K562 (cell line): ENCODE data around the gene ERF. TPM values are rescaled to one million over a fixed set of nuclear protein-coding genes. Genes with fewer than 3 reads are reported as not detected.

ENCODE experiments used
- ATF1 ChIP-seq, 2 experiments: fragments of 450-650 bp in 1 of 2; IDR thresholded peaks; 2 replicates each; pipeline ENCODE4 v1.6.1; 2016; ENCODE audit warnings: missing compliant biosample characterization in 1 of 2, missing genetic modification characterization in 1 of 2
- CCNT2 ChIP-seq: IDR thresholded peaks from 2 replicates; pipeline ENCODE4 v1.6.1; 2011; ENCODE audit warnings: borderline replicate concordance, low read depth, mild to moderate bottlenecking, moderate library complexity, mixed read lengths, low read length; ENCODE audit not compliant: insufficient read length; ENCODE audit errors: extremely low read depth
- DACH1 ChIP-seq: fragments of 450-650 bp; IDR thresholded peaks from 2 replicates; pipeline ENCODE4 v1.6.1; 2018; ENCODE audit not compliant: partially characterized antibody
- GABPA ChIP-seq: fragments of 200-800 bp; sonication (Bioruptor generic); conservative IDR thresholded peaks from 2 replicates; pipeline ENCODE4 v1.6.1; 2016; ENCODE audit warnings: low read depth, missing genetic modification characterization, missing compliant biosample characterization
- HCFC1 ChIP-seq: IDR thresholded peaks from 2 replicates; pipeline ENCODE4 v1.6.1; 2012; ENCODE audit warnings: low read depth, low read length, improper control_type of control experiment
- HNRNPL ChIP-seq: fragments of 200-400 bp; formaldehyde crosslinking; IDR thresholded peaks from 2 replicates; pipeline ENCODE4 v1.6.1; 2017; ENCODE audit warnings: low read depth, mild to moderate bottlenecking, low read length
- HSF4 ChIP-seq: fragments of 250-450 bp; sonication (Bioruptor Pico); IDR thresholded peaks from 2 replicates; pipeline ENCODE4 v2.1.2; 2022; ENCODE audit warnings: mild to moderate bottlenecking, moderate library complexity, borderline replicate concordance
- KLF16 ChIP-seq: IDR thresholded peaks from 2 replicates; pipeline ENCODE4 v1.6.1; 2016; ENCODE audit warnings: antibody characterized with exemption
- MAFK ChIP-seq: IDR thresholded peaks from 2 replicates; pipeline ENCODE4 v1.6.1; 2011; ENCODE audit warnings: low read length, improper control_type of control experiment
- NCOA6 ChIP-seq: fragments of 450-650 bp; IDR thresholded peaks from 2 replicates; pipeline ENCODE4 v1.6.1; 2017; ENCODE audit warnings: mild to moderate bottlenecking
- NELFE ChIP-seq: IDR thresholded peaks from 2 replicates; pipeline ENCODE4 v1.6.1; 2011; ENCODE audit warnings: mild to moderate bottlenecking; ENCODE audit not compliant: insufficient read depth, insufficient read length
- SMAD4 ChIP-seq: fragments of 250-450 bp; sonication (Bioruptor Pico); conservative IDR thresholded peaks from 2 replicates; pipeline ENCODE4 v1.8.0; 2021; ENCODE audit warnings: inconsistent platforms, mild to moderate bottlenecking, moderate library complexity
- SRSF1 ChIP-seq: fragments of 200-400 bp; formaldehyde crosslinking; IDR thresholded peaks from 2 replicates; pipeline ENCODE4 v1.6.1; 2017; ENCODE audit warnings: mild to moderate bottlenecking, low read depth, low read length, moderate library complexity
- ZNF3 ChIP-seq: fragments of 250-450 bp; sonication (Bioruptor Pico); IDR thresholded peaks from 2 replicates; pipeline ENCODE4 v1.5.0; 2021; ENCODE audit warnings: mild to moderate bottlenecking, moderate library complexity
- ZNF354B ChIP-seq: fragments of 250-450 bp; sonication (Bioruptor Pico); IDR thresholded peaks from 2 replicates; pipeline ENCODE4 v1.4.0; 2020
- ZNF589 ChIP-seq: fragments of 200-800 bp; sonication (Bioruptor generic); IDR thresholded peaks from 2 replicates; pipeline ENCODE4 v1.6.1; 2016; ENCODE audit warnings: low read depth, missing genetic modification characterization, missing compliant biosample characterization
- ZNF766 ChIP-seq: fragments of 200-800 bp; sonication (Bioruptor generic); conservative IDR thresholded peaks from 2 replicates; pipeline ENCODE4 v1.6.1; 2016; ENCODE audit warnings: missing genetic modification characterization, missing compliant biosample characterization
- polyA plus RNA-seq, 8 experiments: library from polyadenylated mRNA; depleted of rRNA in 4 of 8; stranded (reverse) in 5 of 8; unstranded in 3 of 8; fragments of >200 nt; fragmentation: Nextera tagmentation in 2 of 8; fragmentation: Illumina TruSeq in 1 of 8; extraction: Ambion mirVana in 2 of 8; extraction: Trizol in 1 of 8; gene quantifications; 2 replicates each; pipeline versions ENCODE4 v1.2.1 to v1.2.3, GENCODE V29; 2011 to 2014; ENCODE audit warnings: inconsistent platforms in 1 of 8, missing spikeins in 1 of 8
- total RNA-seq, 7 experiments: library from RNA; depleted of rRNA in 6 of 7; stranded (reverse); fragments of >200 nt in 6 of 7; fragmentation: Illumina TruSeq in 2 of 7; extraction: Trizol in 2 of 7; gene quantifications; 2 replicates each; pipeline versions ENCODE4 v1.2.1 to v1.2.3, GENCODE V29; 2011 to 2021; ENCODE audit warnings: low replicate concordance in 1 of 7
- TF ChIP-seq, protein P1 (sequence below): fragments of 450-650 bp; IDR thresholded peaks from 2 replicates; pipeline ENCODE4 v1.6.1; 2018; ENCODE audit not compliant: partially characterized antibody
- TF ChIP-seq, protein P2 (sequence below): fragments of 250-450 bp; sonication (Bioruptor Pico); IDR thresholded peaks from 2 replicates; pipeline ENCODE4 v1.4.0; 2020; ENCODE audit warnings: mild to moderate bottlenecking, moderate library complexity
- TF ChIP-seq, protein P3 (sequence below): fragments of 250-450 bp; sonication (Bioruptor Pico); IDR thresholded peaks from 2 replicates; pipeline ENCODE4 v1.8.0; 2021; ENCODE audit warnings: borderline replicate concordance, mild to moderate bottlenecking, moderate library complexity; ENCODE audit not compliant: poor library complexity, severe bottlenecking
- TF ChIP-seq, protein P4 (sequence below): fragments of 450-650 bp; IDR thresholded peaks from 2 replicates; pipeline ENCODE4 v1.6.1; 2016; ENCODE audit warnings: low read depth, mild to moderate bottlenecking, moderate library complexity

ERF gene
- total and polyA plus RNA-seq, 9 of the 15 experiments (the other 6 are each of a cell fraction or from before 2014, with no cell fraction given) = 0.03 to 75.4 (median 27.0) TPM

DNA sequence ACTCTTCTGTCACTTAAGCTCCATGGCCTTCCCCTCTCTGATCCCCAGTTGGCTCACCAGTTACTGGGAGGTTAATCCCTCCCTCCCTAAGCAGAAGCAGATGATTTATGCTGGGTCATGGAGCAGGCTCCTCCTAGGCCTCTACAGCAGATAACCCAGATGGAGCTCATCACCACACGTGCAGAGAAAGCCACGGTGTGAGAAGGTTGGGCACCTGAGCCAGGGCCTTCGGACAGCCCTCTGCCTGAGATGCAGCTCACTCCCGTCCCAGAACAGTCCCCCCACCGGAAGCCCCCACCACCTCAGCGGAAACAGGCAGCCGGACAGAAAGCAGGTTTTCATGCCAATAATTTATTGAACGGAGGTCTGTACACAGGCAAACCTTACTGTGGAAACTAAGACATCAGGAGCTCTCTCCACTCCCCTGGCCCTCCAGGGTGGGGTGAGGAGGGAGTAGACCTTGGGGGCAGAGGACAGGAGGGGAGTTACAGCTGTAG, 25.0 kb downstream of the ERF start (continued):
- TF ChIP-seq, protein P1, sequence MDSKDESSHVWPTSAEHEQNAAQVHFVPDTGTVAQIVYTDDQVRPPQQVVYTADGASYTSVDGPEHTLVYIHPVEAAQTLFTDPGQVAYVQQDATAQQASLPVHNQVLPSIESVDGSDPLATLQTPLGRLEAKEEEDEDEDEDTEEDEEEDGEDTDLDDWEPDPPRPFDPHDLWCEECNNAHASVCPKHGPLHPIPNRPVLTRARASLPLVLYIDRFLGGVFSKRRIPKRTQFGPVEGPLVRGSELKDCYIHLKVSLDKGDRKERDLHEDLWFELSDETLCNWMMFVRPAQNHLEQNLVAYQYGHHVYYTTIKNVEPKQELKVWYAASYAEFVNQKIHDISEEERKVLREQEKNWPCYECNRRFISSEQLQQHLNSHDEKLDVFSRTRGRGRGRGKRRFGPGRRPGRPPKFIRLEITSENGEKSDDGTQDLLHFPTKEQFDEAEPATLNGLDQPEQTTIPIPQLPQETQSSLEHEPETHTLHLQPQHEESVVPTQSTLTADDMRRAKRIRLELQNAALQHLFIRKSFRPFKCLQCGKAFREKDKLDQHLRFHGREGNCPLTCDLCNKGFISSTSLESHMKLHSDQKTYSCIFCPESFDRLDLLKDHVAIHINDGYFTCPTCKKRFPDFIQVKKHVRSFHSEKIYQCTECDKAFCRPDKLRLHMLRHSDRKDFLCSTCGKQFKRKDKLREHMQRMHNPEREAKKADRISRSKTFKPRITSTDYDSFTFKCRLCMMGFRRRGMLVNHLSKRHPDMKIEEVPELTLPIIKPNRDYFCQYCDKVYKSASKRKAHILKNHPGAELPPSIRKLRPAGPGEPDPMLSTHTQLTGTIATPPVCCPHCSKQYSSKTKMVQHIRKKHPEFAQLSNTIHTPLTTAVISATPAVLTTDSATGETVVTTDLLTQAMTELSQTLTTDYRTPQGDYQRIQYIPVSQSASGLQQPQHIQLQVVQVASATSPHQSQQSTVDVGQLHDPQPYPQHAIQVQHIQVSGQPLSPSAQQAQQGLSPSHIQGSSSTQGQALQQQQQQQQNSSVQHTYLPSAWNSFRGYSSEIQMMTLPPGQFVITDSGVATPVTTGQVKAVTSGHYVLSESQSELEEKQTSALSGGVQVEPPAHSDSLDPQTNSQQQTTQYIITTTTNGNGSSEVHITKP = no peak
- TF ChIP-seq, protein P2, sequence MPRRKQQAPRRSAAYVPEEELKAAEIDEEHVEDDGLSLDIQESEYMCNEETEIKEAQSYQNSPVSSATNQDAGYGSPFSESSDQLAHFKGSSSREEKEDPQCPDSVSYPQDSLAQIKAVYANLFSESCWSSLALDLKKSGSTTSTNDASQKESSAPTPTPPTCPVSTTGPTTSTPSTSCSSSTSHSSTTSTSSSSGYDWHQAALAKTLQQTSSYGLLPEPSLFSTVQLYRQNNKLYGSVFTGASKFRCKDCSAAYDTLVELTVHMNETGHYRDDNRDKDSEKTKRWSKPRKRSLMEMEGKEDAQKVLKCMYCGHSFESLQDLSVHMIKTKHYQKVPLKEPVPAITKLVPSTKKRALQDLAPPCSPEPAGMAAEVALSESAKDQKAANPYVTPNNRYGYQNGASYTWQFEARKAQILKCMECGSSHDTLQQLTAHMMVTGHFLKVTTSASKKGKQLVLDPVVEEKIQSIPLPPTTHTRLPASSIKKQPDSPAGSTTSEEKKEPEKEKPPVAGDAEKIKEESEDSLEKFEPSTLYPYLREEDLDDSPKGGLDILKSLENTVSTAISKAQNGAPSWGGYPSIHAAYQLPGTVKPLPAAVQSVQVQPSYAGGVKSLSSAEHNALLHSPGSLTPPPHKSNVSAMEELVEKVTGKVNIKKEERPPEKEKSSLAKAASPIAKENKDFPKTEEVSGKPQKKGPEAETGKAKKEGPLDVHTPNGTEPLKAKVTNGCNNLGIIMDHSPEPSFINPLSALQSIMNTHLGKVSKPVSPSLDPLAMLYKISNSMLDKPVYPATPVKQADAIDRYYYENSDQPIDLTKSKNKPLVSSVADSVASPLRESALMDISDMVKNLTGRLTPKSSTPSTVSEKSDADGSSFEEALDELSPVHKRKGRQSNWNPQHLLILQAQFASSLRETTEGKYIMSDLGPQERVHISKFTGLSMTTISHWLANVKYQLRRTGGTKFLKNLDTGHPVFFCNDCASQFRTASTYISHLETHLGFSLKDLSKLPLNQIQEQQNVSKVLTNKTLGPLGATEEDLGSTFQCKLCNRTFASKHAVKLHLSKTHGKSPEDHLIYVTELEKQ = no peak
- TF ChIP-seq MAFK = peak; percentile 68
- TF ChIP-seq NELFE = no peak
- peak; percentile 32 for TF ChIP-seq DACH1
- no peak for TF ChIP-seq CCNT2
- TF ChIP-seq SMAD4 (CRISPR knock-in tag) = 0 out of 2 replicates have a peak, but pooled peaks have one; percentile 36
- TF ChIP-seq ATF1 (CRISPR knock-in tag; IDR thresholded peaks at IDR 0.05) = no peak
- TF ChIP-seq ATF1 (tag; IDR thresholded peaks at IDR 0.05) = no peak
- no peak for TF ChIP-seq KLF16
- TF ChIP-seq ZNF354B (CRISPR knock-in tag) = no peak
- no peak for TF ChIP-seq HSF4
- no peak for TF ChIP-seq HCFC1
- no peak for TF ChIP-seq NCOA6
- TF ChIP-seq SRSF1 = no peak
- TF ChIP-seq GABPA (tag) = peak; percentile 47; the same call in 1 of the 2 replicates
- TF ChIP-seq, protein P3, sequence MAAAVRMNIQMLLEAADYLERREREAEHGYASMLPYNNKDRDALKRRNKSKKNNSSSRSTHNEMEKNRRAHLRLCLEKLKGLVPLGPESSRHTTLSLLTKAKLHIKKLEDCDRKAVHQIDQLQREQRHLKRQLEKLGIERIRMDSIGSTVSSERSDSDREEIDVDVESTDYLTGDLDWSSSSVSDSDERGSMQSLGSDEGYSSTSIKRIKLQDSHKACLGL (CRISPR knock-in tag) = no peak
- TF ChIP-seq ZNF589 (CRISPR knock-in tag) = no peak
- no peak for TF ChIP-seq ZNF766 (CRISPR knock-in tag)
- TF ChIP-seq, protein P4, sequence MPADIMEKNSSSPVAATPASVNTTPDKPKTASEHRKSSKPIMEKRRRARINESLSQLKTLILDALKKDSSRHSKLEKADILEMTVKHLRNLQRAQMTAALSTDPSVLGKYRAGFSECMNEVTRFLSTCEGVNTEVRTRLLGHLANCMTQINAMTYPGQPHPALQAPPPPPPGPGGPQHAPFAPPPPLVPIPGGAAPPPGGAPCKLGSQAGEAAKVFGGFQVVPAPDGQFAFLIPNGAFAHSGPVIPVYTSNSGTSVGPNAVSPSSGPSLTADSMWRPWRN = peak; percentile 17; the same call in 1 of the 2 replicates
- TF ChIP-seq HNRNPL = no peak
- TF ChIP-seq ZNF3 (CRISPR knock-in tag) = no peak
